NCI-H748 (cell line): Measurements from ENCODE around the gene MAP3K14.

Experiments used
- DNase-seq: peaks from one replicate; lab custom pipeline; 2025; ENCODE audit not compliant: unreplicated experiment; lab: John Stamatoyannopoulos, UW

Gene MAP3K14

GRCh38 chr17:45339646-45340605 is 23.1 kb upstream of the MAP3K14 start:
- DNase-seq = no peak

GRCh38 chr17:45338996-45339535 is 22.2 kb upstream of the MAP3K14 start:
- DNase-seq = no peak

GRCh38 chr17:45338023-45338781 is 21.4 kb upstream of the MAP3K14 start:
- DNase-seq = no peak

GRCh38 chr17:45336390-45337182 is 19.8 kb upstream of the MAP3K14 start:
- DNase-seq = no peak

GRCh38 chr17:45335721-45336120 is 18.9 kb upstream of the MAP3K14 start:
- no peak for DNase-seq

- DNase-seq = peak; percentile 76
These were observed 18.2 kb upstream of the MAP3K14 start for GRCh38 chr17:45334701-45335677.

GRCh38 chr17:45334231-45334630 is 17.4 kb upstream of the MAP3K14 start:
- peak; percentile 99 for DNase-seq

GRCh38 chr17:45333702-45334092 is 16.9 kb upstream of the MAP3K14 start:
- no peak for DNase-seq

- no peak for DNase-seq
These were observed 16.3 kb upstream of the MAP3K14 start for GRCh38 chr17:45332989-45333701.

- DNase-seq = no peak
These were observed 15.7 kb upstream of the MAP3K14 start for GRCh38 chr17:45332505-45332904.

- DNase-seq = no peak
These were observed 9.8 kb upstream of the MAP3K14 start for GRCh38 chr17:45326626-45327025.

- DNase-seq = no peak
These were observed 9.0 kb upstream of the MAP3K14 start for GRCh38 chr17:45325810-45326209.

- DNase-seq = no peak
These were observed 7.5 kb upstream of the MAP3K14 start for GRCh38 chr17:45324336-45324735.

- DNase-seq = no peak
These were observed 5.3 kb upstream of the MAP3K14 start for GRCh38 chr17:45322168-45322567.

- DNase-seq = no peak
These were observed 4.2 kb upstream of the MAP3K14 start for GRCh38 chr17:45320931-45321461.

- DNase-seq = no peak
These were observed 3.6 kb upstream of the MAP3K14 start for GRCh38 chr17:45320349-45320930.

GRCh38 chr17:45319239-45319703 is 2.5 kb upstream of the MAP3K14 start:
- no peak for DNase-seq

- DNase-seq = no peak
These were observed 1.9 kb upstream of the MAP3K14 start for GRCh38 chr17:45318561-45319230.
